OCI-LY1 (cell line): Measurements from ENCODE around the gene GNB4.

Source experiments
- H2AFZ ChIP-seq: fragments of 200-600 bp; sonication (generic), shearing (Covaris generic); 2 replicates; pipeline ENCODE4 v1.6.0; 2014; ENCODE audit warnings: antibody characterized with exemption, mild to moderate bottlenecking, low read length
- H3F3A ChIP-seq: fragments of 200-600 bp; sonication (generic), shearing (Covaris generic); 2 replicates; pipeline ENCODE4 v1.6.0; 2014; ENCODE audit warnings: mild to moderate bottlenecking, antibody characterized with exemption, low read length, moderate library complexity; ENCODE audit not compliant: insufficient read depth
- H3K27ac ChIP-seq: fragments of 200-600 bp; sonication (generic); 2 replicates; pipeline ENCODE4 v1.5.1; 2014; ENCODE audit warnings: low read length, mixed run types, mild to moderate bottlenecking, low read depth; ENCODE audit not compliant: poor library complexity, severe bottlenecking
- H3K27me3 ChIP-seq: fragments of 200-600 bp; sonication (generic); 2 replicates; pipeline ENCODE4 v1.6.0; 2014; ENCODE audit warnings: antibody characterized with exemption, mild to moderate bottlenecking, low read length, moderate library complexity; ENCODE audit not compliant: insufficient read depth
- H3K36me3 ChIP-seq: fragments of 200-600 bp; sonication (generic); 2 replicates; pipeline ENCODE4 v1.6.1; 2014; ENCODE audit warnings: mild to moderate bottlenecking, antibody characterized with exemption, low read length, moderate library complexity, mixed read lengths; ENCODE audit not compliant: insufficient read depth
- H3K4me1 ChIP-seq: fragments of 200-600 bp; sonication (generic); 2 replicates; pipeline ENCODE4 v1.5.1; 2014; ENCODE audit warnings: mild to moderate bottlenecking, low read length, moderate library complexity; ENCODE audit not compliant: insufficient read depth, severe bottlenecking
- H3K4me2 ChIP-seq: fragments of 200-600 bp; sonication (generic), shearing (Covaris generic); 2 replicates; pipeline ENCODE4 v1.6.1; 2014; ENCODE audit warnings: low read length
- H3K4me3 ChIP-seq: fragments of 200-600 bp; sonication (generic); 2 replicates; pipeline ENCODE4 v1.5.1; 2014; ENCODE audit warnings: low read length, low read depth, mild to moderate bottlenecking, mixed read lengths; ENCODE audit not compliant: poor library complexity, severe bottlenecking
- H3K79me2 ChIP-seq: fragments of 200-600 bp; shearing (Covaris generic); 2 replicates; pipeline ENCODE4 v1.6.1; 2016; ENCODE audit warnings: mixed run types, low read length, mixed read lengths; ENCODE audit not compliant: insufficient read depth
- H3K9ac ChIP-seq: fragments of 200-600 bp; sonication (generic), shearing (Covaris generic); 2 replicates; pipeline ENCODE4 v1.6.1; 2014; ENCODE audit warnings: mild to moderate bottlenecking, low read length, mixed read lengths
- H3K9me2 ChIP-seq: fragments of 200-600 bp; sonication (generic), shearing (Covaris generic); 2 replicates; pipeline ENCODE4 v1.6.1; 2014; ENCODE audit warnings: low read depth, mild to moderate bottlenecking, low read length, mixed read lengths
- H3K9me3 ChIP-seq: fragments of 200-600 bp; shearing (Covaris generic); 2 replicates; pipeline ENCODE4 v1.6.1; 2014; ENCODE audit warnings: low read length, mixed read lengths
- H4K20me1 ChIP-seq: fragments of 200-600 bp; sonication (generic), shearing (Covaris generic); 2 replicates; pipeline ENCODE4 v1.6.0; 2016; ENCODE audit warnings: mild to moderate bottlenecking, low read length; ENCODE audit not compliant: insufficient read depth
- EZH2 ChIP-seq: fragments of 200-600 bp; sonication (generic), shearing (Covaris generic); IDR thresholded peaks from 2 replicates; pipeline ENCODE4 v1.8.0; 2017; ENCODE audit warnings: borderline replicate concordance, mixed run types, mild to moderate bottlenecking, antibody characterized with exemption, low read length, moderate library complexity, mixed read lengths
- TF ChIP-seq, protein P1 (sequence below): fragments of 200-600 bp; sonication (generic), shearing (Covaris generic); IDR thresholded peaks from 2 replicates; pipeline ENCODE4 v1.5.1; 2017; ENCODE audit warnings: mild to moderate bottlenecking, antibody characterized with exemption, low read length, moderate library complexity, mixed read lengths

GNB4 gene

DNA sequence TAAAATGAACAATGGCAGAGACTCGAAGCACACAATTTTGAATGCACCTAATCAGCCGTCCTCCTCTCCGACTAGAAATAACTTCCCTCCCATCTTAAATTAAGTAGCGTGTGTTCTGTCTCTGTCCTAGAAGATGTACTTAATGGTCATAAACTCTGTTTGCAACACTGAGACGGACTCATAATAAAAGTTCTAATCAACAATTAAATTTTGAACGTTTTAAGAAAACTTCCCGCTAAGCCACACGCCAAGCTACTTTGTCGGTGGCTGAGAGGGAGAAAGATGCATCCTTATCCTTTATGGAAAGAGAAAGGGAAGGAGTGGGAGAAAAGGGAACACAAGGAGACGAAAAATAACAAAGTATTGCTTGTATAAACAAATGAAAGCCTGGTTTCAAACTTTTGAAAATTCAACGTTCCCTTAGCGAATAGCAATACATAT is 989 bp downstream of the GNB4 start:
- peaks cover 5% of the 10 kb centered on the region; the same call in 1 of the 2 replicates for H3K27me3 ChIP-seq
- H3K4me2 ChIP-seq: peak overlapping the region; percentile 59
- no peaks in the 10 kb centered on the region for H3K79me2 ChIP-seq
- no peaks in the 10 kb centered on the region for H3K9me3 ChIP-seq
- peaks cover 16% of the 10 kb centered on the region for H3K4me1 ChIP-seq
- H2AFZ ChIP-seq: no peak overlapping the region
- H3F3A ChIP-seq: no peaks in the 10 kb centered on the region
- H3K4me3 ChIP-seq: peak overlapping the region; percentile 60
- H3K27ac ChIP-seq: no peak overlapping the region
- no peaks in the 10 kb centered on the region for H4K20me1 ChIP-seq
- H3K36me3 ChIP-seq: no peaks in the 10 kb centered on the region
- no peak for TF ChIP-seq EZH2
- TF ChIP-seq, protein P1, sequence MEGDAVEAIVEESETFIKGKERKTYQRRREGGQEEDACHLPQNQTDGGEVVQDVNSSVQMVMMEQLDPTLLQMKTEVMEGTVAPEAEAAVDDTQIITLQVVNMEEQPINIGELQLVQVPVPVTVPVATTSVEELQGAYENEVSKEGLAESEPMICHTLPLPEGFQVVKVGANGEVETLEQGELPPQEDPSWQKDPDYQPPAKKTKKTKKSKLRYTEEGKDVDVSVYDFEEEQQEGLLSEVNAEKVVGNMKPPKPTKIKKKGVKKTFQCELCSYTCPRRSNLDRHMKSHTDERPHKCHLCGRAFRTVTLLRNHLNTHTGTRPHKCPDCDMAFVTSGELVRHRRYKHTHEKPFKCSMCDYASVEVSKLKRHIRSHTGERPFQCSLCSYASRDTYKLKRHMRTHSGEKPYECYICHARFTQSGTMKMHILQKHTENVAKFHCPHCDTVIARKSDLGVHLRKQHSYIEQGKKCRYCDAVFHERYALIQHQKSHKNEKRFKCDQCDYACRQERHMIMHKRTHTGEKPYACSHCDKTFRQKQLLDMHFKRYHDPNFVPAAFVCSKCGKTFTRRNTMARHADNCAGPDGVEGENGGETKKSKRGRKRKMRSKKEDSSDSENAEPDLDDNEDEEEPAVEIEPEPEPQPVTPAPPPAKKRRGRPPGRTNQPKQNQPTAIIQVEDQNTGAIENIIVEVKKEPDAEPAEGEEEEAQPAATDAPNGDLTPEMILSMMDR: no peak
- H3K9ac ChIP-seq: no peak overlapping the region
- no peaks in the 10 kb centered on the region for H3K9me2 ChIP-seq

DNA sequence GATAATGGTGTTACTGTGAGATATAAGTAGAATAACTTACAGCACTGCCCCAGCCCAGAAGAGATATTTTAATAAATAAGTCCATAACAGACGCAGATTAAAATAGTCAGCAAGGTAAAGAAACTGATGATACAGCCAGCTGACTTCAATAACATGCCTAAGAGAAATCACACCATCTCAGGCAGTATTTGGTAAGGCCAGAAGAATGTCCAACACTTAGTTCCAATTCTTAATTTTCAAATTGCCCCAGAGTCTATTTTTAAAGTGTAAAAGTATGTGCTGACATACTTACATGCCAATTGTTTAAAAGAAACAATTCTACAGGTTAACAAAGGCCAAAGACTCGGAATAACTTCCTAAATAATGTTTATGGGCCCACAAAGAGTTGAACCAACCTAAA is 1.6 kb downstream of the GNB4 start:
- Histone ChIP-seq H3K79me2 (no peaks in the 10 kb centered on the region), H2AFZ (no peak overlapping the region), H3K9ac (no peak overlapping the region), H3F3A (no peaks in the 10 kb centered on the region), H3K27me3 (peaks cover 5% of the 10 kb centered on the region; the same call in 1 of the 2 replicates), H3K27ac (no peak overlapping the region), H3K4me1 (peaks cover 16% of the 10 kb centered on the region), H4K20me1 (no peaks in the 10 kb centered on the region), H3K36me3 (no peaks in the 10 kb centered on the region), H3K4me3 (no peak overlapping the region), H3K9me3 (no peaks in the 10 kb centered on the region), H3K4me2 (no peak overlapping the region), H3K9me2 (no peaks in the 10 kb centered on the region)
- TF ChIP-seq, protein P1: no peak
- TF ChIP-seq EZH2: no peak

DNA sequence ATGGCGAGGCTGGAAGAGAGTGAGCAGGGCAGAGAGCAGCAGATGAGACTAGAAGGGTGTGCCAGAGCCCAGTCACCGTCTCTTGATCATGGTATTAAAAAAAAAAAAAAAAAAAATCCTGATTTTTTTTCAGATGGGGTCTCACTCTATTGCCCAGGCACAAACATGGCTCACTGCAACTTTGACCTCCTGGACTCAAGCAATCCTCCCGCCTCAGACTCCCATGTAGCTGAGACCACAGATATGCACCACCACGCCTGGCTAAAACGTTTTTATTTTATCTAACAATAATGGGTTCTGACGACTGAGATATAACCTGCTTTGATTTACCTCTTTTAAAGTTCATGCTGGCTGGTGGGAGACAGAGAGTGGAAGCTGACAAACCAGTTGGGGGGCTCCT is 4.0 kb downstream of the GNB4 start:
- Histone ChIP-seq H3K9me2 (no peaks in the 10 kb centered on the region), H3K9ac (no peak overlapping the region), H3K27ac (no peak overlapping the region), H3K4me2 (no peak overlapping the region), H3F3A (no peaks in the 10 kb centered on the region), H3K27me3 (peaks cover 5% of the 10 kb centered on the region; the same call in 1 of the 2 replicates), H3K79me2 (no peaks in the 10 kb centered on the region), H3K9me3 (no peaks in the 10 kb centered on the region), H3K36me3 (no peaks in the 10 kb centered on the region), H2AFZ (no peak overlapping the region), H4K20me1 (no peaks in the 10 kb centered on the region), H3K4me1 (peaks cover 16% of the 10 kb centered on the region), H3K4me3 (no peak overlapping the region)
- TF ChIP-seq EZH2: no peak
- TF ChIP-seq, protein P1: no peak
